ENCODE data around the gene TMEM240. TPM values are rescaled to one million over a fixed set of nuclear protein-coding genes. Genes with fewer than 3 reads are reported as not detected.
"Not testable (repeated sequence)": the region's sequence is repeated elsewhere in the genome, so short reads cannot be mapped to it uniquely, and the experiment has no call there.

Gene TMEM240
- total and polyA plus RNA-seq, 2 experiments from 2014 or later, result 0.76 to 1.1 TPM

DNA sequence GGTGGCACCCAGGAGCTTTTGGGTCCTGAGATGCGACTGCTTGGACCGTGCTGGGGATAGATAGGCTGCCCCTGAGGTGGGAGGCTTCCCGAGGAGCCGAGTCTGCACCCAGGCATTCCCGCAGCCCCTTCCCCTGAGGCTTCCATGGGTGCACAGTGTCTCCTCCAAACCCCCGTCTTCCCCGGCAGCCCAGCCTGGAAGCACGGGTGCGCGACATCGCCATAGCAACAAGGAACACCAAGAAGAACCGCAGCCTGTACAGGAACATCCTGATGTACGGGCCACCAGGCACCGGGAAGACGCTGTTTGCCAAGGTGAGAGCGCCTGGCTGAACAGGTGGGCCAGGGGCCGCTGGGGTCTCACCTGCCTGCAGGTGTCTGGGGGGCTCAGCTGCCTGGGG lies 16.8 kb downstream of the TMEM240 start:
- 92 to 94% methylated on average over 17 of the region's 17 CpGs for WGBS, 2 experiments (ENCODE audit: low coverage in 1 of 2, low lambda C conversion rate in 2 of 2, missing lambda C conversion rate in 2 of 2)

DNA sequence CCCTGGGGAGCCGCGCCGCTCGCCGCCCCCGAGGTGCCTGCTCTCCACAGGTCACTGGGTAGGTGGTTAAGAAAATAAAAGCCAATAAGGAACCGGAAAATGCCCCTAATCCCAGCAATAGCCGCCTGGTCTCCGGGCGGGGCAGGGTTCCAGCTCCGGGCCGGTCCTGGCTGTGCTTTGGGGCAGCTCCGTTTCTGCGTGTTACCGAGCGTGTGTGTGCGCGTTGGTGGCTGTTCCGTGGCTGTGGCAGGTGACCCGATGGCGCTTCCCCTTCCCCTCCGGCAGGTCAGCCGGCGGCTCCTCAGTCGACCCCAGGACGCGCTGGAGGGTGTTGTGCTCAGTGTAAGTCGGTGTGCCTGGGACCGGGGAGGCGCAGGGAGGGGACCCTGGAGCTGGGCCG lies 17.2 kb downstream of the TMEM240 start:
- DNase-seq; H3K9me2 ChIP-seq (ENCODE audit: insufficient read depth); H3K4me3 ChIP-seq; in situ Hi-C loops (cut with MboI); H3K36me3 ChIP-seq (ENCODE audit: low read depth); H3K27me3 ChIP-seq (replicated peaks; ENCODE audit: insufficient read depth); H4K20me1 ChIP-seq (ENCODE audit: insufficient read depth); H3K4me2 ChIP-seq (ENCODE audit: unreplicated experiment); H2AFZ ChIP-seq; H3K4me1 ChIP-seq (ENCODE audit: insufficient read depth); H3F3A ChIP-seq (ENCODE audit: insufficient read depth); H3K9me3 ChIP-seq (ENCODE audit: low read depth); H3K9ac ChIP-seq; H3K27ac ChIP-seq: not testable (repeated sequence)
- peaks cover 14% of the 10 kb centered on the region; the same call in 1 of the 2 replicates for H3K79me2 ChIP-seq (ENCODE audit: insufficient read depth)
- 96 to 98% methylated on average over 19 to 30 of the region's 31 CpGs for WGBS, 2 experiments (ENCODE audit: low coverage in 1 of 2, low lambda C conversion rate in 2 of 2, missing lambda C conversion rate in 2 of 2)

More for the DNA sequence above, 16.8 kb downstream of the TMEM240 start:
- H3K4me1 ChIP-seq (ENCODE audit: insufficient read depth); H3K27ac ChIP-seq; H3K27me3 ChIP-seq (replicated peaks; ENCODE audit: insufficient read depth); in situ Hi-C loops (cut with MboI); DNase-seq; H3K9me3 ChIP-seq (ENCODE audit: low read depth); H3K4me3 ChIP-seq; H3K9ac ChIP-seq; H2AFZ ChIP-seq; H3K4me2 ChIP-seq (ENCODE audit: unreplicated experiment); H4K20me1 ChIP-seq (ENCODE audit: insufficient read depth); H3K36me3 ChIP-seq (ENCODE audit: low read depth); H3K9me2 ChIP-seq (ENCODE audit: insufficient read depth); H3F3A ChIP-seq (ENCODE audit: insufficient read depth): not testable (repeated sequence)
- peaks cover 14% of the 10 kb centered on the region; the same call in 1 of the 2 replicates for H3K79me2 ChIP-seq (ENCODE audit: insufficient read depth)

DNA sequence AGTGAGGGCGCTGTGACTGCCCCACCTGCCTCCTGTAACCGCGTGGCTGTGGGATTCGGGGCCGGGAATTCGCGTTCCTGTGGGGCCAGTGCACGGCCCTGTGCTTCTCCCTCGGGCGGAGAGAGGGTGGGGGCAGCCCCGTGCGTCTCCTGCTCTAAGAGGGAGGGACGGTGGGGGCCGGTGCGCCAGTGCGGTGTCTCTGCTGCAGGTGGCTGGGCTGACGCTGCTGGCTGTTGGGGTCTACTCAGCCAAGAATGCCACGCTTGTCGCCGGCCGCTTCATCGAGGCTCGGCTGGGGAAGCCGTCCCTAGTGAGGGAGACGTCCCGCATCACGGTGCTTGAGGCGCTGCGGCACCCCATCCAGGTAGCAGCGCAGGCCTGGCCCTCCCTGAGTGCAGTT lies 17.9 kb downstream of the TMEM240 start:
- H3K79me2 ChIP-seq (ENCODE audit: insufficient read depth), result peaks cover 14% of the 10 kb centered on the region
- H3K4me3 ChIP-seq; H3K4me2 ChIP-seq (ENCODE audit: unreplicated experiment); H3K36me3 ChIP-seq (ENCODE audit: low read depth); H3F3A ChIP-seq (ENCODE audit: insufficient read depth); H2AFZ ChIP-seq; H3K4me1 ChIP-seq (ENCODE audit: insufficient read depth); H3K27ac ChIP-seq; H4K20me1 ChIP-seq (ENCODE audit: insufficient read depth); DNase-seq; H3K9me3 ChIP-seq (ENCODE audit: low read depth); H3K27me3 ChIP-seq (replicated peaks; ENCODE audit: insufficient read depth); in situ Hi-C loops (cut with MboI); H3K9me2 ChIP-seq (ENCODE audit: insufficient read depth); H3K9ac ChIP-seq: not testable (repeated sequence)
- 94 to 96% methylated on average over 23 to 30 of the region's 30 CpGs for WGBS, 2 experiments (ENCODE audit: low coverage in 1 of 2, low lambda C conversion rate in 2 of 2, missing lambda C conversion rate in 2 of 2)

DNA sequence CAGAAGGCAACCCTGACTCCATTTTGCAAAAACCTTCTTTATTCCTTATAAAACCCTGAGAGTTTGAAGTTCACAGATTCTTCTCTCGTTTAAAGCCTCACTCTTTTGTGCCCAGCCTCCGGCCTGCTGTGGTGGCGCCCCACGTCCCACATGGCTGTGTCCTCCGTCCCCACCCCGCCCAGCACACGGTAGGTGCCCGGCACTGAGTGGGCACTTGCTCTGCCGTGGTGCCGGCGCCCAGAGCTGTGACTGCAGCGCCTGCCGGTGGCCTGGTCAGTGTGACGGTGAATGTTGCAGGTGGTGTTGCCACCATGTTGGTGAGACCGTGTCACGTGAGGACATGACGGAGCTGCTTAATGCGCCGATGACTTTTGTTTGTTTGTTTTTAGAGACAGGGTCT lies 19.1 kb downstream of the TMEM240 start:
- Histone ChIP-seq H3K9me2 (ENCODE audit: insufficient read depth) (no peaks in the 10 kb centered on the region), H3F3A (ENCODE audit: insufficient read depth) (no peaks in the 10 kb centered on the region), H3K36me3 (ENCODE audit: low read depth) (no peaks in the 10 kb centered on the region; the same call in 1 of the 2 replicates), H3K4me2 (ENCODE audit: unreplicated experiment) (no peak overlapping the region), H2AFZ (no peak overlapping the region), H3K79me2 (ENCODE audit: insufficient read depth) (peaks cover 21% of the 10 kb centered on the region), H3K4me3 (no peak overlapping the region), H3K4me1 (ENCODE audit: insufficient read depth) (no peaks in the 10 kb centered on the region), H3K27ac (no peak overlapping the region), H4K20me1 (ENCODE audit: insufficient read depth) (no peaks in the 10 kb centered on the region), H3K9me3 (ENCODE audit: low read depth) (no peaks in the 10 kb centered on the region), H3K27me3 (replicated peaks; ENCODE audit: insufficient read depth) (no peaks in the 10 kb centered on the region), H3K9ac (no peak overlapping the region)
- no peak for TF ChIP-seq EZH2phosphoT487 (IDR thresholded peaks at IDR 0.05; ENCODE audit: insufficient read depth, low read depth)
- TF ChIP-seq EZH2 (IDR thresholded peaks at IDR 0.05; ENCODE audit: insufficient read depth, poor library complexity, severe bottlenecking), result no peak
- no peak for DNase-seq
- in situ Hi-C loops (cut with MboI), result no loop called here
- WGBS, 2 experiments (ENCODE audit: low coverage in 1 of 2, low lambda C conversion rate in 2 of 2, missing lambda C conversion rate in 2 of 2), result 95 to 97% methylated on average over 15 to 19 of the region's 19 CpGs

DNA sequence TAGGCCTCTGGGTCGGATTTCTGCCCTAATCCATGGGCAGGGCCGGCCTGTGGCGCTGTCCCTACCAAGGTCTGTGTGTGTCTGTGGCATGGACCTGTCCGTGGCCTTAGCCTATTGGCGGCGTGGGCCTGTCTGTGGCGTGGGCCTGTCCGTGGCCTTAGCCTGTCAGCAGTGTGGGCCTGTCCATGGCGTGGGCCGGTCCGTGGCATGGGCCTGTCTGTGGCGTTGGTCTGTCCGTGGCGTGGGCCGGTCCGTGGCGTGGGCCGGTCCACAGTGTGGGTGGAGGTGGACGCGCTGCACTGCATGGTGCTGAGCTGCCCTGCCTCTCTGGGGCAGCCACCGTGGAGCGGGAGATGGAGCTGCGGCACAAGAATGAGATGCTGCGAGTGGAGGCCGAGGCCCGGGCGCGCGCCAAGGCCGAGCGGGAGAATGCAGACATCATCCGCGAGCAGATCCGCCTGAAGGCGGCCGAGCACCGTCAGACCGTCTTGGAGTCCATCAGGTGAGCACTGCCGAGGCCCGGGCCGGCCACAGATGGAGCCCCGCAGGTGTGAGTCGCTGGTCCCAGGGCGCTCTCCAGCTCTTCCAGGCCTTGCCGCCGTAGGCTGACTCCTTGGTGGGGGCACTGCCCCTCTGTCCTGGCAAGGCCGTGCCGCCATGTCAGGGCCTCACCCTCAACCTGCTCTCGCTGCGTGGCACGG lies 20.5 kb downstream of the TMEM240 start:
- H3K4me2 ChIP-seq (ENCODE audit: unreplicated experiment); H3K27me3 ChIP-seq (replicated peaks; ENCODE audit: insufficient read depth); H3K9ac ChIP-seq; H4K20me1 ChIP-seq (ENCODE audit: insufficient read depth); H2AFZ ChIP-seq; H3K9me3 ChIP-seq (ENCODE audit: low read depth); DNase-seq; H3K9me2 ChIP-seq (ENCODE audit: insufficient read depth); H3K4me1 ChIP-seq (ENCODE audit: insufficient read depth); H3F3A ChIP-seq (ENCODE audit: insufficient read depth); in situ Hi-C loops (cut with MboI); H3K27ac ChIP-seq; H3K36me3 ChIP-seq (ENCODE audit: low read depth); H3K4me3 ChIP-seq: not testable (repeated sequence)
- peaks cover 34% of the 10 kb centered on the region for H3K79me2 ChIP-seq (ENCODE audit: insufficient read depth)
- 95 to 98% methylated on average over 44 to 51 of the region's 51 CpGs for WGBS, 2 experiments (ENCODE audit: low coverage in 1 of 2, low lambda C conversion rate in 2 of 2, missing lambda C conversion rate in 2 of 2)

DNA sequence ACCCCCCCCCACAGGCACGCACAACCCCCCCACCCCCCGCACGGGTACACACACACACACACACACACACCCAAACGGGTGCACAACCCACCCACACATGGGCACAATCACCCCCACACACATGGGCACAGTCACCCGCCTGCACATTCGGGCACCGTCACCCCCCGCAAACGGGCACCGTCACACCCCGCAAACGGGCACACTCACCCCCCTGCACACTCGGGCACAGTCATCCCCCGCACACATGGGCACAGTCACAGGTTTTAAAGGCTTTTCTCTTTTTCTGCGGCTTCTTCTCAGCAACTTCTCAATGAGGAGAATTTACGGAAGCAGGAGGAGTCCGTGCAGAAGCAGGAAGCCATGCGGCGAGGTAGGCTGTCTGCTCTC lies 21.8 kb downstream of the TMEM240 start:
- 87 to 91% methylated on average over 11 to 19 of the region's 19 CpGs for WGBS, 2 experiments (ENCODE audit: low coverage in 1 of 2, low lambda C conversion rate in 2 of 2, missing lambda C conversion rate in 2 of 2)

More for the DNA sequence above, 21.8 kb downstream of the TMEM240 start:
- H3K4me2 ChIP-seq (ENCODE audit: unreplicated experiment); H3K4me3 ChIP-seq; H4K20me1 ChIP-seq (ENCODE audit: insufficient read depth); H3K9ac ChIP-seq; H3K9me3 ChIP-seq (ENCODE audit: low read depth); H3K4me1 ChIP-seq (ENCODE audit: insufficient read depth); DNase-seq; H3F3A ChIP-seq (ENCODE audit: insufficient read depth); H3K36me3 ChIP-seq (ENCODE audit: low read depth); H3K27me3 ChIP-seq (replicated peaks; ENCODE audit: insufficient read depth); H2AFZ ChIP-seq; H3K27ac ChIP-seq; H3K9me2 ChIP-seq (ENCODE audit: insufficient read depth); in situ Hi-C loops (cut with MboI): not testable (repeated sequence)
- H3K79me2 ChIP-seq (ENCODE audit: insufficient read depth), result peaks cover 48% of the 10 kb centered on the region

Data from GM23248 (cell line).